Measurements from ENCODE around the gene BBOF1.

The BBOF1 gene

DNA sequence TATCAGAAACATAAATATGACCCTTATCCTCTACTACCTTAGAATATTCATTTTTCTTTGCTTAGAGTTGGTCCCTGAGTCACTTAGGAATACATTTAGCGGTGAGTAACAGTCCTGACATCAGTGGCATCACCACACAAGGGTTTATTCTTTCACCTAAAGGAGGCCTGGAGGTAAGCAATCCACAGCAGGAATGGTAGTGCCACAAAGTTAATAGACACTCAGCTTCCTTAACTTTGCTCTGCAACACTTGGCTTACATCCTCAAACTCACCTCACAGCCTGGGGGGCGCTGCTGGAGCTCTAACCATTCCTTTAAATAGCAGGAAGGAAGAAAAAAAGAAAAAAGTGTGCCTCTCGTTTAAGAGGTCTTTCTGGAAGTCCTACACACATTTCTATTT lies 29.1 kb downstream of the BBOF1 start:
- no peak overlapping the region for H3K27ac ChIP-seq
- no peak for TF ChIP-seq CTCF (conservative IDR thresholded peaks at IDR 0.05; ENCODE audit: low read depth)
- ChIA-PET POLR2A (ENCODE audit: low non-redundant PET) (no interaction called here), CTCF (interaction anchor here (0.6 to 0.7 kb wide), 3 partner anchors 79 to 209 kb away, joined by 3 read pairs; no protein-coding TSS in a partner anchor)
- no peak for DNase-seq (ENCODE audit: low spot score)

DNA sequence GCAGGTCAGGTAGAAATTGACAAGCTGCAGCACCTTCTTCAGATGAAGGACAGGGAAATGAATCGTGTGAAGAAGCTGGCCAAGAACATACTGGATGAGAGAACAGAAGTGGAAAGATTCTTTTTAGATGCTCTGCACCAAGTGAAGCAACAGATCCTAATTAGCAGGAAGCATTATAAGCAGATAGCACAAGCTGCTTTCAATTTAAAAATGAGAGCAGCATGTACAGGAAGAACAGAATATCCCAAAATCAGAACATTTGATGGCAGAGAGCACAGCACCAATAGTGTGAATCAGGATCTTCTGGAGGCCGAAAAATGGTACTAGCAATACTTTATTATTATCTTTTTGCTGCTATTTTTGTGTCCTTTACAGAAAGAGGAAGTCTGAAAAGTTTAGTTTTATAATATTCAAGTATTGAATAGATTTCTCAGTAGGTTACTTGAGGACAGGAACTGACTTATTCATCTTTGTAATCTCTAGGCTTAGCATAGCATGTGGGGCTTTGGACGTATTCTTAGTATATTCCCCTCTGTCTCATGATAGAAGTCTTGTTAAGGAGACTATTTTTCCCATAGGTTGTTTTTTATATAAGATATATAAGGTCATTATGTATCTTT lies 30.8 kb downstream of the BBOF1 start:
- no peak for DNase-seq (ENCODE audit: low spot score)
- TF ChIP-seq CTCF (conservative IDR thresholded peaks at IDR 0.05; ENCODE audit: low read depth): no peak
- no peak overlapping the region for H3K27ac ChIP-seq
- ChIA-PET POLR2A (ENCODE audit: low non-redundant PET) (no interaction called here), CTCF (no interaction called here)

GRCh38 chr14:74062809-74063150 lies 43.6 kb downstream of the BBOF1 start:
- DNase-seq (ENCODE audit: low spot score): no peak
- TF ChIP-seq CTCF (conservative IDR thresholded peaks at IDR 0.05; ENCODE audit: low read depth): no peak
- ChIA-PET POLR2A (ENCODE audit: low non-redundant PET) (no interaction called here), CTCF (no interaction called here)
- no peak overlapping the region for H3K27ac ChIP-seq

DNA sequence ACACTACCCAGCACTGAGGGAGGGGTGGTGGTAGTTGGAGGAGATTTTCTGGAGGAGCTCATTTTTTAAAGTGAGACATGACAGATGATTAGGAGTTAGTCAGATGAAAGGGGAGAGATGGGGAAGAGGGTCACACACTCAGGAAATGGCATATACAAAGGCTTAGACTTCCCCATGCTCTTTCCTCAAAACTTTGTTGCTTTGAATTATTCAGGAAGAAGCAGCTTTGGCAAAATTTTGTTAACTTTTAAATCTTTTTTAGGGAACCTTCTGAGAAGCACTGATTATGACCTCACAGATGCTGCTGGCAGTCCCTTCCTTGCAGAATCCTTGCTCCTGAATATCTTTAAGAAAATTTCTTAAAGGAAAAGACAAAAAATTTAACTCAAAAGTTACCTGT lies 45.3 kb downstream of the BBOF1 start:
- CTCF ChIA-PET: interaction anchor here (0.6 to 0.8 kb wide), 3 partner anchors 8 to 436 kb away, joined by 3 to 6 read pairs (median 4); no protein-coding TSS in a partner anchor
- no peak for DNase-seq (ENCODE audit: low spot score)
- POLR2A ChIA-PET (ENCODE audit: low non-redundant PET): no interaction called here
- TF ChIP-seq CTCF (conservative IDR thresholded peaks at IDR 0.05; ENCODE audit: low read depth): no peak
- H3K27ac ChIP-seq: no peak overlapping the region

DNA sequence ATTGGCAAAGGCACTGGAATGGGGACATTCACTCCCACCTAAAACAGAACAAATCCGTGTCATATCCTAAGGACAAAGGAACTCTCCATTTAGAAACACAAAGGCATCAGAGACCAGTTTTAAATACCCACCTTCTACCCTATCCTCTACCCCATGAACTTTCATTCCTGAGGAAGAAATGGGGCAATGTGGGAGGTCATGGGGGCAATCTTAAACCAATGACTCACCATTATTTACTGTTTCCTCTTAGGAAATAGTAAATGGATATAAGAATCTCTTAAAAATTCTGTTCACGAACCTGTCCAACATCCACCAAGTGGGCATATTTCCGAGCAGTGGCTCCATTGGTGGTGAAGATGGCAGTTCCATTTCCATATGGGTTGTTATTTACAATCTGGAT lies 45.7 kb downstream of the BBOF1 start:
- DNase-seq (ENCODE audit: low spot score): no peak
- ChIA-PET CTCF (no interaction called here), POLR2A (ENCODE audit: low non-redundant PET) (no interaction called here)
- H3K27ac ChIP-seq: no peak overlapping the region
- TF ChIP-seq CTCF (conservative IDR thresholded peaks at IDR 0.05; ENCODE audit: low read depth): no peak

GRCh38 chr14:74065746-74066575 lies 46.8 kb downstream of the BBOF1 start:
- DNase-seq (ENCODE audit: low spot score): no peak
- ChIA-PET POLR2A (ENCODE audit: low non-redundant PET) (no interaction called here), CTCF (interaction anchor here (0.6 kb wide), 2 partner anchors 14 to 85 kb away, joined by 4 to 6 read pairs; no protein-coding TSS in a partner anchor)
- no peak for TF ChIP-seq CTCF (conservative IDR thresholded peaks at IDR 0.05; ENCODE audit: low read depth)
- H3K27ac ChIP-seq: no peak overlapping the region
